Dendritic cell treated with granulocyte-macrophage colony-stimulating factor and Interleukin-4, amounts not matched to agents 40 ng/mL and 50 ng/mL, for 4 days (primary cell): Measurements from ENCODE around the gene GAPDHS.
A peak's percentile ranks its signal among the peaks of the same experiment; 100 is the strongest.

Experiments
- H3K27ac Mint-ChIP-seq: one replicate; pipeline ENCODE4 v1.8.0; 2022; ENCODE audit warnings: mild to moderate bottlenecking, mixed read lengths
- H3K27me3 Mint-ChIP-seq: one replicate; pipeline ENCODE4 v1.8.0; 2022; ENCODE audit warnings: mild to moderate bottlenecking, mixed read lengths
- H3K36me3 Mint-ChIP-seq: one replicate; pipeline ENCODE4 v1.8.0; 2022; ENCODE audit warnings: low read depth, mixed read lengths
- H3K4me1 Mint-ChIP-seq: one replicate; pipeline ENCODE4 v1.8.0; 2022; ENCODE audit warnings: low read depth, mixed read lengths
- H3K4me3 Mint-ChIP-seq: one replicate; pipeline ENCODE4 v1.8.0; 2022; ENCODE audit warnings: mild to moderate bottlenecking, moderate library complexity, mixed read lengths
- H3K9me3 Mint-ChIP-seq: one replicate; pipeline ENCODE4 v1.8.0; 2022; ENCODE audit warnings: mixed read lengths
- intact Hi-C: fragments of 100-400 bp; cut with micrococcal nuclease; formaldehyde crosslinking; loops from one replicate; pipeline ENCODE4 v1.15.0; 2022

Gene GAPDHS

DNA sequence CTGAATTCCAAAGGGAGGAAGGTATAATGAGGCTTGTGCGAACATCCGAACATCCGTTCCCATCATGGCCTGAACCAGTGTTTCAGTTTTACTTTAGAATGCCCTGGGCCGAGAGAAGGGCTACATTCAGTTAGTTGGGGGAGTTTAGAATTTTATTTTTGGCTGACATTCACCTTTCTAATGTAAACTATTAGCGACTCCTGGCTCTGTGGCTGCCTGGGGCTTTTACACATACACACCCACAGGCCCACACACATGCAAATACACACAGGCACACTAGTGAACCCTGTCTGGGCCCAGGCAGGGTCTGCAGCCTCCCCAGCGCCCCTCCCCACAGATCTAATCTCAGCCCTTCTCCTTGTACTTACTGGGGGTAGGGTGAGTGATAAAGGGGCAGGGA is 6.1 kb downstream of the GAPDHS start:
- peaks cover 11% of the 10 kb centered on the region for H3K4me1 Mint-ChIP-seq
- peaks cover 7% of the 10 kb centered on the region for H3K36me3 Mint-ChIP-seq
- H3K27ac Mint-ChIP-seq = no peak overlapping the region
- no peaks in the 10 kb centered on the region for H3K9me3 Mint-ChIP-seq
- intact Hi-C loops = no loop called here
- peaks cover 22% of the 10 kb centered on the region for H3K27me3 Mint-ChIP-seq
- H3K4me3 Mint-ChIP-seq = no peak overlapping the region

DNA sequence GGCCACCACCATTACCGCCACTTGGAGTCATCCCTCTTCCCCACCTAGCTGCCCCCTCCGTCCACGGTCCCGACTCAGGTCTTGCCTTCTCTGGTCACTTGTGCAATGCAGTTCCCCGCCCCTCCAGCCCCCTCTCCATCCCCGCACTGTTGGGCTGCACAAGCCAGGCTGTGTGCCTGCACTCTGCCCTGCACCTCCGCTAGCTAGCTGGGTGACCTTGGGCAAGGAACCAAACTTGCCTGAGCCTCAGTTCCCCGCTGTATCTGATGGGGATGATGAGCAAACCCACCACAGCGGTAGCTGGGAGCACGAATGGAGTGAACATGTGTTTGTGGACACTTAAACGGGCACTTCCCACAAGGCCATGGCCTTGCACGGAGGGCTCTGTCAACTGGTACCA is 6.6 kb downstream of the GAPDHS start:
- Mint-ChIP-seq H3K36me3 (peaks cover 7% of the 10 kb centered on the region), H3K4me3 (no peak overlapping the region), H3K4me1 (peaks cover 15% of the 10 kb centered on the region), H3K27me3 (peaks cover 17% of the 10 kb centered on the region), H3K9me3 (no peaks in the 10 kb centered on the region), H3K27ac (no peak overlapping the region)
- intact Hi-C loops = no loop called here

- Mint-ChIP-seq H3K4me1 (peaks cover 15% of the 10 kb centered on the region), H3K36me3 (peaks cover 7% of the 10 kb centered on the region)
These were observed 7.2 kb downstream of the GAPDHS start for GRCh38 chr19:35540356-35540927.

DNA sequence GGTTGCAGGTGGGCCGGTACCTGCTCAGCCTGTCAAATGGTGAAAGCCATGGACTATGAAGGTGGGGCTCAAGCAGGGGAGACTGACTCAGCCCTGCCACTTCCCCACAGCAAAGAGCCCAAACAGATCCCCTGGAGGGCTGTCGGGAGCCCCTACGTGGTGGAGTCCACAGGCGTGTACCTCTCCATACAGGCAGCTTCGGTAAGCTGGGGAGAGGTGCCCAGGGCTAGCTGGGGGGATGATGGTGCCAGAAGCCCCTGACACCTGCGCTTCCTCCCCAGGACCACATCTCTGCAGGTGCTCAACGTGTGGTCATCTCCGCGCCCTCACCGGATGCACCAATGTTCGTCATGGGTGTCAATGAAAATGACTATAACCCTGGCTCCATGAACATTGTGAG is 9.0 kb downstream of the GAPDHS start:
- Mint-ChIP-seq H3K4me1 (peaks cover 27% of the 10 kb centered on the region), H3K27ac (no peak overlapping the region), H3K27me3 (peaks cover under 1% of the 10 kb centered on the region), H3K4me3 (no peak overlapping the region), H3K36me3 (peaks cover 17% of the 10 kb centered on the region), H3K9me3 (no peaks in the 10 kb centered on the region)
- intact Hi-C loops = no loop called here

More at GRCh38 chr19:35540356-35540927, 7.2 kb downstream of the GAPDHS start:
- intact Hi-C loops = no loop called here
- Mint-ChIP-seq H3K27ac (no peak overlapping the region), H3K27me3 (peaks cover 14% of the 10 kb centered on the region), H3K9me3 (no peaks in the 10 kb centered on the region), H3K4me3 (no peak overlapping the region)

DNA sequence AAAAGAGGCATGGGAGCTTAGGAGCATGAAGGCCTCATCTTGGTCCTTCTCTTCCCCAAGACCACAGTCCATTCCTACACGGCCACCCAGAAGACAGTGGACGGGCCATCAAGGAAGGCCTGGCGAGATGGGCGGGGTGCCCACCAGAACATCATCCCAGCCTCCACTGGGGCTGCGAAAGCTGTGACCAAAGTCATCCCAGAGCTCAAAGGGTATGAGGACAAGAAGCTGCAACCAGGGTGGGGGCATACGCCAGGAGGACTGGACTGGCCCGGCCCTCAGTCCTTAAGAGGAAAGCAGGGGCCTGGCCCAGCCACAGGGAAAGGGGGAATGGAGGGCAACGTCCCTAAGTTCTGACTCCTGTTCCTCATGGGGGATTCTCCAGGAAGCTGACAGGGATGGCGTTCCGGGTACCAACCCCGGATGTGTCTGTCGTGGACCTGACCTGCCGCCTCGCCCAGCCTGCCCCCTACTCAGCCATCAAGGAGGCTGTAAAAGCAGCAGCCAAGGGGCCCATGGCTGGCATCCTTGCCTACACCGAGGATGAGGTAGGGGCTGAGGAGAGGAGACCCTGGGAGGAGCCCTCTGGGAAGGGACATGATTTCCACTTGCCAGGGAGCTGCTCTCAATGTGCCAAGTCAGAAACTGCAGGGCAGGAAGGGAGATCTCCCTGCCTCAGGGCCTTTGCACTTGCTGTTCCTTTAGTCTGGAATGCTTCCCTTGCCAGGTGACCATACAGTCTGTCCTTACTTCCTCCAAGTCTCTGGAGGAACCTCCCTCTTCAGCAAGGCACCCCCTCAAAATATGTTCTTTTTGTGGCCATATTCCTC is 10.2 kb downstream of the GAPDHS start:
- intact Hi-C loops = no loop called here
- no peaks in the 10 kb centered on the region for H3K9me3 Mint-ChIP-seq
- H3K27ac Mint-ChIP-seq = no peak overlapping the region
- no peaks in the 10 kb centered on the region for H3K27me3 Mint-ChIP-seq
- peaks cover 29% of the 10 kb centered on the region for H3K36me3 Mint-ChIP-seq
- H3K4me1 Mint-ChIP-seq = peaks cover 35% of the 10 kb centered on the region
- H3K4me3 Mint-ChIP-seq = no peak overlapping the region

GRCh38 chr19:35544110-35544802 is 11.0 kb downstream of the GAPDHS start:
- H3K27ac Mint-ChIP-seq = peak overlapping the region; percentile 90
- H3K36me3 Mint-ChIP-seq = peaks cover 37% of the 10 kb centered on the region
- peak overlapping the region; percentile 90 for H3K4me3 Mint-ChIP-seq
- peaks cover 42% of the 10 kb centered on the region for H3K4me1 Mint-ChIP-seq
- intact Hi-C loops = no loop called here
- H3K27me3 Mint-ChIP-seq = no peaks in the 10 kb centered on the region
- no peaks in the 10 kb centered on the region for H3K9me3 Mint-ChIP-seq

DNA sequence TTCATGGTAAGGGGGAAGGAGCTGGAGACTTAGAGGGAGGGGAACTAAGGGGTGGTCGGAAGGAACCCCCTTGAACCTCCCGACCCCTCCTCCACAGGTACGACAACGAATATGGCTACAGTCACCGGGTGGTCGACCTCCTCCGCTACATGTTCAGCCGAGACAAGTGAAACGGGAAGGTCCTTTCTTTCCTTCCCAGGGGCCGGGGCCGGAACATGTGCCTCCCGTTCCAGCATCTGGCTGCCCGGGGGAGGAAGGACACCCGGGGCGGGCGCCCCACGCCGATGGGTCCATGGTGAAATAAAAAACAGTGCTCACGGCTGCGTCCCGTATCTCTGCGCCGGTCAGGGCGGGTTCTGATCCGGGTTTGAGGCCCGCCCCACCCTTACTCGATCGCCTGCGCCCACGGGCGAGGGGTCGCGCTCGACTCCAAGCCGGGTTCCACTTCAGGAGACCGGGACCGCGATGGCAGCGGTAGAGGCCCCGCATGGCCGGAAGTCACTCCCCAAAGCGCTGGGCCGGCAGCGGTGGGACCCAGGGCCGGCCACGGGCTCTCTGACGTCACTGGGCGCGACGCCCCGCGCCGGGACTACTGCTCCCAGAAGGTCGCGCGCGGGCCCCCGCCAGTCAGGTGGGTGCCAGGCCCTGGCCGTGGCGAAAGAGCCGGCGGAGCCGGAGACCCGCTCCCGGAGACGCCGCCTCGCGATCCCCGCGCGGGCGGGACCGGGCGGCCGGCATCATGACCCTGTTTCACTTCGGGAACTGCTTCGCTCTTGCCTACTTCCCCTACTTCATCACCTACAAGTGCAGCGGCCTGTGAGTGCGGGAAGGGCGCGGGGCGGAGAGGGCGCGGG is 12.0 kb downstream of the GAPDHS start, which contains the start of gene TMEM147:
Gene TMEM147, plus strand, starts transcription at position 626 of the 854 bp plus-strand sequence. Its CDS starts 114 bp downstream, at position 740.
- peaks cover 45% of the 10 kb centered on the region for H3K4me1 Mint-ChIP-seq
- peaks cover 44% of the 10 kb centered on the region for H3K36me3 Mint-ChIP-seq
- no peaks in the 10 kb centered on the region for H3K27me3 Mint-ChIP-seq
- H3K27ac Mint-ChIP-seq = peak within 1 kb of the TSS; percentile 90
- intact Hi-C loops = no loop called here
- no peaks in the 10 kb centered on the region for H3K9me3 Mint-ChIP-seq
- H3K4me3 Mint-ChIP-seq = peak within 1 kb of the TSS; percentile 90

GRCh38 chr19:35545855-35546381 is 12.7 kb downstream of the GAPDHS start:
- intact Hi-C loops = no loop called here
- peak overlapping the region; percentile 90 for H3K27ac Mint-ChIP-seq
- H3K4me1 Mint-ChIP-seq = peaks cover 45% of the 10 kb centered on the region
- peak overlapping the region; percentile 90 for H3K4me3 Mint-ChIP-seq
- no peaks in the 10 kb centered on the region for H3K27me3 Mint-ChIP-seq
- peaks cover 50% of the 10 kb centered on the region for H3K36me3 Mint-ChIP-seq
- no peaks in the 10 kb centered on the region for H3K9me3 Mint-ChIP-seq

- peaks cover 54% of the 10 kb centered on the region for H3K36me3 Mint-ChIP-seq
- intact Hi-C loops = no loop called here
- H3K4me3 Mint-ChIP-seq = peak overlapping the region; percentile 90
- no peaks in the 10 kb centered on the region for H3K27me3 Mint-ChIP-seq
- peak overlapping the region; percentile 90 for H3K27ac Mint-ChIP-seq
- peaks cover 45% of the 10 kb centered on the region for H3K4me1 Mint-ChIP-seq
- no peaks in the 10 kb centered on the region for H3K9me3 Mint-ChIP-seq
These were observed 13.3 kb downstream of the GAPDHS start for GRCh38 chr19:35546532-35546931.

DNA sequence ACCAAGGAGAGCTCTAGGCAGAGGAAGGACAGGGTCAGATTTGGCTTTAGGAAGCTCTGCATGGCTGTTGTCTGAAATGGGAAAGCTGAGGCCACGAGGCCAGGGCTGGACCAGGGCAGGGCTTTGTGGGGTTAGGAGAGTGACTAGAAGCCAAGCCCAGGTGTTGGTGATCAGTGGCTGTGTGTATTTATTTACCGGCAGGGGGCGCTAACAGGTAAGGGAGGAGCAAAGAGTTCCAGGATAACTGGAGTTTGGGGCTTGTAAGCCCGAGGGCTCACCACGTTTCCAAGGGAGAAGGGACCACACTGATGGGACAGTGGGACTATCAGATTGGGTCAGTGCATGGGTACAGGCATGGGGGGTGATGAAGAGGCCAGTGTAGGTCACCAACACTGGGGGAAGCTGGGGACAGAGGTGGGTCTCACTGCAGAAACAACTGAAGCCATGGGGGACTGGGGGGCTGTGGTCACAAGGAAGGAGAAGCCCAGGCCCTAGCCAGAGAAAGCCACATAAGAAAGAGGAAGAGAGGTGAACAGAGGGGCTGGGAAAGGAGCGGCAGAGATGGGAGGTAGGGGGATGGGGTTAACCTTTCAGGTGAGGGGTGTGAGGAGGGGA is 16.0 kb downstream of the GAPDHS start:
- intact Hi-C loops = no loop called here
- H3K27ac Mint-ChIP-seq = no peak overlapping the region
- H3K36me3 Mint-ChIP-seq = peaks cover 47% of the 10 kb centered on the region
- peaks cover 2% of the 10 kb centered on the region for H3K27me3 Mint-ChIP-seq
- H3K4me1 Mint-ChIP-seq = peaks cover 34% of the 10 kb centered on the region
- no peaks in the 10 kb centered on the region for H3K9me3 Mint-ChIP-seq
- no peak overlapping the region for H3K4me3 Mint-ChIP-seq

GRCh38 chr19:35549879-35550523 is 16.7 kb downstream of the GAPDHS start:
- no peak overlapping the region for H3K27ac Mint-ChIP-seq
- H3K9me3 Mint-ChIP-seq = no peaks in the 10 kb centered on the region
- peaks cover 7% of the 10 kb centered on the region for H3K27me3 Mint-ChIP-seq
- H3K4me1 Mint-ChIP-seq = peaks cover 30% of the 10 kb centered on the region
- H3K36me3 Mint-ChIP-seq = peaks cover 47% of the 10 kb centered on the region
- intact Hi-C loops = no loop called here
- no peak overlapping the region for H3K4me3 Mint-ChIP-seq

DNA sequence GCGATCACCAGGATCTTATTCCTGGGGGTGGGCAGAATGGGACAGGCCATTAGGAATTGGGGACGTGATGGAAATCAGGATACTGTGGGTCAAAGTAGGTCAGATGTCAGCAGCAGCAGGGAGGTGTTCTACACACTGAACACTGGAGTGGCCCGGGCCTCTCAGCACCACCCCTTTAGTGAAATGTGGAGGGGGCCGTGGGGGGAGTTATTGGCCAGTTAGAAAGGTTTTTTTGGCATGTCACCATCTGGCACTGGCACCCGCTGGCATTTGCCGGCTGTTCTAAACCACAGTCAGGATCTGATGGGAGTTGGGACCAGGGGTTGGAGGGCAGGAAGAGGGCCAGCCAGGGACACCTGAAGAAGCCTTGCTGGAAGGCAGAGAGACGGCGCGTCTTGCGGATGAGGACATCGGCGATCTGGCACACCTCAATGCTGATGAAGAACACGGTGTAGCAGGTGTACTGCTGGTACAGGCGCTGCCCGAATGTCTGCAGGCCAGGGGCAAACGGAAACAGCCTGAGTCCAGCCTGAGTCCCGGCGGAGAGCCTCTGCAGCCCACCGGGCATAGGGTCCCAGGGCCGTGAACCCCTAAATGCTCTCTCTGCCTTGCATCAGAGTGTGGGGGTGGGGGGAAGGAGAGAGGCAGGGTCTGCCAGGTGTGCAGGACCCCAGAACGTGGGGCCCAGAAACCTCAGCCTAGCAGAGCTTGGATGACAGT is 18.0 kb downstream of the GAPDHS start:
- H3K4me1 Mint-ChIP-seq = peaks cover 27% of the 10 kb centered on the region
- no peak overlapping the region for H3K4me3 Mint-ChIP-seq
- H3K27ac Mint-ChIP-seq = no peak overlapping the region
- H3K36me3 Mint-ChIP-seq = peaks cover 47% of the 10 kb centered on the region
- H3K9me3 Mint-ChIP-seq = no peaks in the 10 kb centered on the region
- H3K27me3 Mint-ChIP-seq = peaks cover 18% of the 10 kb centered on the region
- intact Hi-C loops = no loop called here
